Measurements from ENCODE around the gene ZNF503. TPM values are rescaled to one million over a fixed set of nuclear protein-coding genes. Genes with fewer than 3 reads are reported as not detected.

The ZNF503 gene
- total and polyA plus RNA-seq, 2 experiments from 2014 or later: 0.21 TPM; not detected in 1

DNA sequence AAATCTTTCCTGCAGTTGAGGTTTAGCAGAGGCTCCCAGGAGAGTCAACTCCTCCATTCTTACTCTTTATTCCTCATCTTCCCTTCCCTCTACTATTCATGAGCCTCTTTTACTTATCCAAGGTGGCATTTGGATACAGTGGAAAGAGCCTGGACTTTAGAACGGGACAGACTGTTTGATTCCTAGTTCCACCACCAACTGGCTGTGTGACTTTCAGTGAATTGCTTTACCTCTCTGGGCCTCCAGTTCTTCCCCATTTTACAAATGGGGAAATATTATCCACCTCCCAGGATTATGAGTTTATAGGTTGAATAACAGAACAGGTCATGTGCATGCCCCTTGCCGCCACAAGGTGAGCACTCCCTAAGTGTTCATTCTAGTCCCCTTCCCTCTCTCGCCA lies 49.9 kb downstream of the ZNF503 start (continued):
- TF ChIP-seq, protein P1, sequence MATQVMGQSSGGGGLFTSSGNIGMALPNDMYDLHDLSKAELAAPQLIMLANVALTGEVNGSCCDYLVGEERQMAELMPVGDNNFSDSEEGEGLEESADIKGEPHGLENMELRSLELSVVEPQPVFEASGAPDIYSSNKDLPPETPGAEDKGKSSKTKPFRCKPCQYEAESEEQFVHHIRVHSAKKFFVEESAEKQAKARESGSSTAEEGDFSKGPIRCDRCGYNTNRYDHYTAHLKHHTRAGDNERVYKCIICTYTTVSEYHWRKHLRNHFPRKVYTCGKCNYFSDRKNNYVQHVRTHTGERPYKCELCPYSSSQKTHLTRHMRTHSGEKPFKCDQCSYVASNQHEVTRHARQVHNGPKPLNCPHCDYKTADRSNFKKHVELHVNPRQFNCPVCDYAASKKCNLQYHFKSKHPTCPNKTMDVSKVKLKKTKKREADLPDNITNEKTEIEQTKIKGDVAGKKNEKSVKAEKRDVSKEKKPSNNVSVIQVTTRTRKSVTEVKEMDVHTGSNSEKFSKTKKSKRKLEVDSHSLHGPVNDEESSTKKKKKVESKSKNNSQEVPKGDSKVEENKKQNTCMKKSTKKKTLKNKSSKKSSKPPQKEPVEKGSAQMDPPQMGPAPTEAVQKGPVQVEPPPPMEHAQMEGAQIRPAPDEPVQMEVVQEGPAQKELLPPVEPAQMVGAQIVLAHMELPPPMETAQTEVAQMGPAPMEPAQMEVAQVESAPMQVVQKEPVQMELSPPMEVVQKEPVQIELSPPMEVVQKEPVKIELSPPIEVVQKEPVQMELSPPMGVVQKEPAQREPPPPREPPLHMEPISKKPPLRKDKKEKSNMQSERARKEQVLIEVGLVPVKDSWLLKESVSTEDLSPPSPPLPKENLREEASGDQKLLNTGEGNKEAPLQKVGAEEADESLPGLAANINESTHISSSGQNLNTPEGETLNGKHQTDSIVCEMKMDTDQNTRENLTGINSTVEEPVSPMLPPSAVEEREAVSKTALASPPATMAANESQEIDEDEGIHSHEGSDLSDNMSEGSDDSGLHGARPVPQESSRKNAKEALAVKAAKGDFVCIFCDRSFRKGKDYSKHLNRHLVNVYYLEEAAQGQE (IDR thresholded peaks at IDR 0.05; ENCODE audit: unreplicated experiment): no peak
- TF ChIP-seq JUNB (IDR thresholded peaks at IDR 0.05; ENCODE audit: unreplicated experiment): no peak
- TF ChIP-seq STAT1 (IDR thresholded peaks at IDR 0.05; ENCODE audit: unreplicated experiment): no peak

DNA sequence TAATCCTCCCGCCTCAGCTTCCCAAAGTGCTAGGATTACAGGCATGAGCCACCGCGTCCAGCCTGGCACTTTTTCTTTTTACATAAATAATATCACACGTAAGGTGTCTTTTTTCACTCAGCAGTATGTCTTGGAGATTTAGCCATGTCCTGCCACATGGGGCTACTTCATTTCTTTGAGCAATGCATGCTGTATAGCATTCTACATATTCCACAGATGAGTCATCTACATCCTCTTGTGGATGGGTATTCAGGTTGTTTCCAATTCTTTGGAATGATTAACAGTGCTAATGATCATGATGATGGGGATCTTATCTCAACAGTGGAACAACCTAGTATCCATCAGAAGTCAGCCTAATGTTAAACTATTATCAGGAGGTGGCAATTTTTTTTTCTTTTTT lies 50.8 kb downstream of the ZNF503 start:
- no peaks in the 10 kb centered on the region for H3F3A ChIP-seq (replicated peaks; ENCODE audit: low read depth)
- H3K4me1 ChIP-seq (ENCODE audit: insufficient read depth): no peaks in the 10 kb centered on the region
- DNase-seq (ENCODE audit: low spot score): no peak
- Mint-ChIP-seq H3K9me3 (0 out of 3 replicates have a peak, but pooled peaks cover under 1% of the 10 kb centered on the region), H3K4me3 (no peak overlapping the region), H3K27me3 (ENCODE audit: insufficient read depth, low read depth, poor library complexity) (peaks cover 1% of the 10 kb centered on the region), H3K36me3 (ENCODE audit: low read depth) (no peaks in the 10 kb centered on the region), H3K27ac (no peak overlapping the region), H3K4me1 (no peaks in the 10 kb centered on the region)
- no peaks in the 10 kb centered on the region for H4K20me1 ChIP-seq (replicated peaks; ENCODE audit: insufficient read depth)
- H2AFZ ChIP-seq: no peak overlapping the region
- H3K9me2 ChIP-seq (ENCODE audit: insufficient read depth): no peaks in the 10 kb centered on the region
- H3K4me3 ChIP-seq: no peak overlapping the region
- H3K36me3 ChIP-seq (ENCODE audit: insufficient read depth): no peaks in the 10 kb centered on the region
- ATAC-seq: no peak
- no peaks in the 10 kb centered on the region for H3K27me3 ChIP-seq (ENCODE audit: insufficient read depth)
- no peak overlapping the region for H3K4me2 ChIP-seq
- no peak overlapping the region for H3K27ac ChIP-seq (ENCODE audit: low read depth)
- H3K79me2 ChIP-seq (replicated peaks; ENCODE audit: insufficient read depth): no peaks in the 10 kb centered on the region
- TF ChIP-seq STAT1 (IDR thresholded peaks at IDR 0.05; ENCODE audit: unreplicated experiment) (no peak), EZH2phosphoT487 (IDR thresholded peaks at IDR 0.05; ENCODE audit: unreplicated experiment) (no peak), CREB1 (CRISPR knock-in tag; IDR thresholded peaks at IDR 0.05; ENCODE audit: low read depth) (no peak), NANOG (IDR thresholded peaks at IDR 0.05; ENCODE audit: borderline replicate concordance) (no peak), POLR2AphosphoS5 (IDR thresholded peaks at IDR 0.05; ENCODE audit: low read depth) (no peak), ZNF331 (CRISPR knock-in tag; IDR thresholded peaks at IDR 0.05; ENCODE audit: low read depth) (no peak), EZH2 (IDR thresholded peaks at IDR 0.05; ENCODE audit: low read depth, unreplicated experiment) (no peak)
- TF ChIP-seq, protein P2, sequence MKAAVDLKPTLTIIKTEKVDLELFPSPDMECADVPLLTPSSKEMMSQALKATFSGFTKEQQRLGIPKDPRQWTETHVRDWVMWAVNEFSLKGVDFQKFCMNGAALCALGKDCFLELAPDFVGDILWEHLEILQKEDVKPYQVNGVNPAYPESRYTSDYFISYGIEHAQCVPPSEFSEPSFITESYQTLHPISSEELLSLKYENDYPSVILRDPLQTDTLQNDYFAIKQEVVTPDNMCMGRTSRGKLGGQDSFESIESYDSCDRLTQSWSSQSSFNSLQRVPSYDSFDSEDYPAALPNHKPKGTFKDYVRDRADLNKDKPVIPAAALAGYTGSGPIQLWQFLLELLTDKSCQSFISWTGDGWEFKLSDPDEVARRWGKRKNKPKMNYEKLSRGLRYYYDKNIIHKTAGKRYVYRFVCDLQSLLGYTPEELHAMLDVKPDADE (IDR thresholded peaks at IDR 0.05): no peak
- TF ChIP-seq, protein P1 (IDR thresholded peaks at IDR 0.05; ENCODE audit: unreplicated experiment): no peak
- TF ChIP-seq, protein P3, sequence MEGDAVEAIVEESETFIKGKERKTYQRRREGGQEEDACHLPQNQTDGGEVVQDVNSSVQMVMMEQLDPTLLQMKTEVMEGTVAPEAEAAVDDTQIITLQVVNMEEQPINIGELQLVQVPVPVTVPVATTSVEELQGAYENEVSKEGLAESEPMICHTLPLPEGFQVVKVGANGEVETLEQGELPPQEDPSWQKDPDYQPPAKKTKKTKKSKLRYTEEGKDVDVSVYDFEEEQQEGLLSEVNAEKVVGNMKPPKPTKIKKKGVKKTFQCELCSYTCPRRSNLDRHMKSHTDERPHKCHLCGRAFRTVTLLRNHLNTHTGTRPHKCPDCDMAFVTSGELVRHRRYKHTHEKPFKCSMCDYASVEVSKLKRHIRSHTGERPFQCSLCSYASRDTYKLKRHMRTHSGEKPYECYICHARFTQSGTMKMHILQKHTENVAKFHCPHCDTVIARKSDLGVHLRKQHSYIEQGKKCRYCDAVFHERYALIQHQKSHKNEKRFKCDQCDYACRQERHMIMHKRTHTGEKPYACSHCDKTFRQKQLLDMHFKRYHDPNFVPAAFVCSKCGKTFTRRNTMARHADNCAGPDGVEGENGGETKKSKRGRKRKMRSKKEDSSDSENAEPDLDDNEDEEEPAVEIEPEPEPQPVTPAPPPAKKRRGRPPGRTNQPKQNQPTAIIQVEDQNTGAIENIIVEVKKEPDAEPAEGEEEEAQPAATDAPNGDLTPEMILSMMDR (conservative IDR thresholded peaks at IDR 0.05; ENCODE audit: low read depth in 2 of 2): no peak
